ENCODE data around the gene CKS1B. TPM values are rescaled to one million over a fixed set of nuclear protein-coding genes. Genes with fewer than 3 reads are reported as not detected.

The CKS1B gene
- total and polyA plus RNA-seq, 9 of the 15 experiments (the other 6 are each of a cell fraction or from before 2014, with no cell fraction given), result 215 to 1,103 (median 460) TPM

- TF ChIP-seq ZBTB12 (CRISPR knock-in tag; IDR thresholded peaks at IDR 0.05), result peak; percentile 90
- TF ChIP-seq CLOCK (CRISPR knock-in tag; IDR thresholded peaks at IDR 0.05; ENCODE audit: borderline replicate concordance), result no peak
- TF ChIP-seq ETV1 (tag; conservative IDR thresholded peaks at IDR 0.05; ENCODE audit: low read depth), result 0 out of 2 replicates have a peak, but pooled peaks have one; percentile 3
- TF ChIP-seq, protein P1, sequence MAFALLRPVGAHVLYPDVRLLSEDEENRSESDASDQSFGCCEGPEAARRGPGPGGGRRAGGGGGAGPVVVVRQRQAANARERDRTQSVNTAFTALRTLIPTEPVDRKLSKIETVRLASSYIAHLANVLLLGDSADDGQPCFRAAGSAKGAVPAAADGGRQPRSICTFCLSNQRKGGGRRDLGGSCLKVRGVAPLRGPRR (CRISPR knock-in tag; IDR thresholded peaks at IDR 0.05), result no peak
- no peak for TF ChIP-seq MECOM (CRISPR knock-in tag; IDR thresholded peaks at IDR 0.05)
- TF ChIP-seq MIER1 (IDR thresholded peaks at IDR 0.05; ENCODE audit: low read depth), result no peak
- TF ChIP-seq SIRT6 (IDR thresholded peaks at IDR 0.05; ENCODE audit: low read depth, low read length), result no peak
- TF ChIP-seq TCF7L2 (IDR thresholded peaks at IDR 0.05; ENCODE audit: low read depth, low read length), result peak; percentile 92
- peak in 1 of 2 experiments; percentile 10; a peak in 2 of 4 replicates for TF ChIP-seq SIN3A (IDR thresholded peaks at IDR 0.05; ENCODE audit: borderline replicate concordance in 2 of 2, control insufficient read depth in 1 of 2, low read depth in 2 of 2, low read length in 2 of 2)
- TF ChIP-seq, protein P2, sequence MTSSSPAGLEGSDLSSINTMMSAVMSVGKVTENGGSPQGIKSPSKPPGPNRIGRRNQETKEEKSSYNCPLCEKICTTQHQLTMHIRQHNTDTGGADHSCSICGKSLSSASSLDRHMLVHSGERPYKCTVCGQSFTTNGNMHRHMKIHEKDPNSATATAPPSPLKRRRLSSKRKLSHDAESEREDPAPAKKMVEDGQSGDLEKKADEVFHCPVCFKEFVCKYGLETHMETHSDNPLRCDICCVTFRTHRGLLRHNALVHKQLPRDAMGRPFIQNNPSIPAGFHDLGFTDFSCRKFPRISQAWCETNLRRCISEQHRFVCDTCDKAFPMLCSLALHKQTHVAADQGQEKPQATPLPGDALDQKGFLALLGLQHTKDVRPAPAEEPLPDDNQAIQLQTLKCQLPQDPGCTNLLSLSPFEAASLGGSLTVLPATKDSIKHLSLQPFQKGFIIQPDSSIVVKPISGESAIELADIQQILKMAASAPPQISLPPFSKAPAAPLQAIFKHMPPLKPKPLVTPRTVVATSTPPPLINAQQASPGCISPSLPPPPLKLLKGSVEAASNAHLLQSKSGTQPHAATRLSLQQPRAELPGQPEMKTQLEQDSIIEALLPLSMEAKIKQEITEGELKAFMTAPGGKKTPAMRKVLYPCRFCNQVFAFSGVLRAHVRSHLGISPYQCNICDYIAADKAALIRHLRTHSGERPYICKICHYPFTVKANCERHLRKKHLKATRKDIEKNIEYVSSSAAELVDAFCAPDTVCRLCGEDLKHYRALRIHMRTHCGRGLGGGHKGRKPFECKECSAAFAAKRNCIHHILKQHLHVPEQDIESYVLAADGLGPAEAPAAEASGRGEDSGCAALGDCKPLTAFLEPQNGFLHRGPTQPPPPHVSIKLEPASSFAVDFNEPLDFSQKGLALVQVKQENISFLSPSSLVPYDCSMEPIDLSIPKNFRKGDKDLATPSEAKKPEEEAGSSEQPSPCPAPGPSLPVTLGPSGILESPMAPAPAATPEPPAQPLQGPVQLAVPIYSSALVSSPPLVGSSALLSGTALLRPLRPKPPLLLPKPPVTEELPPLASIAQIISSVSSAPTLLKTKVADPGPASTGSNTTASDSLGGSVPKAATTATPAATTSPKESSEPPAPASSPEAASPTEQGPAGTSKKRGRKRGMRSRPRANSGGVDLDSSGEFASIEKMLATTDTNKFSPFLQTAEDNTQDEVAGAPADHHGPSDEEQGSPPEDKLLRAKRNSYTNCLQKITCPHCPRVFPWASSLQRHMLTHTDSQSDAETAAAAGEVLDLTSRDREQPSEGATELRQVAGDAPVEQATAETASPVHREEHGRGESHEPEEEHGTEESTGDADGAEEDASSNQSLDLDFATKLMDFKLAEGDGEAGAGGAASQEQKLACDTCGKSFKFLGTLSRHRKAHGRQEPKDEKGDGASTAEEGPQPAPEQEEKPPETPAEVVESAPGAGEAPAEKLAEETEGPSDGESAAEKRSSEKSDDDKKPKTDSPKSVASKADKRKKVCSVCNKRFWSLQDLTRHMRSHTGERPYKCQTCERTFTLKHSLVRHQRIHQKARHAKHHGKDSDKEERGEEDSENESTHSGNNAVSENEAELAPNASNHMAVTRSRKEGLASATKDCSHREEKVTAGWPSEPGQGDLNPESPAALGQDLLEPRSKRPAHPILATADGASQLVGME (CRISPR knock-in tag; IDR thresholded peaks at IDR 0.05), result no peak
- TF ChIP-seq PML (IDR thresholded peaks at IDR 0.05; ENCODE audit: low read length), result peak; percentile 2; the same call in 1 of the 2 replicates
- TF ChIP-seq E2F6 (IDR thresholded peaks at IDR 0.05; ENCODE audit: borderline replicate concordance in 1 of 2, extremely low read depth in 1 of 2, insufficient read depth in 1 of 2, insufficient read length in 1 of 2, low read depth in 1 of 2, low read length in 1 of 2, poor library complexity in 1 of 2, severe bottlenecking in 1 of 2), result no peak
Measured at GRCh38 chr1:154937085-154937987, 37.1 kb upstream of the CKS1B start (continued).
